HG03103 (cell line): Measurements from ENCODE around the gene OR2D2.
"Not testable (repeated sequence)": the region's sequence is repeated elsewhere in the genome, so short reads cannot be mapped to it uniquely, and the experiment has no call there.

ENCODE experiments used
- ATAC-seq: cut with Tn5 transposase; IDR thresholded peaks from one replicate; pipeline ENCODE4 v1.9.1; 2021; ENCODE audit warnings: low read depth; ENCODE audit not compliant: unreplicated experiment

OR2D2 gene

GRCh38 chr11:6887711-6888110 is 4.6 kb downstream of the OR2D2 start:
- not testable (repeated sequence) for ATAC-seq

GRCh38 chr11:6882751-6883150 is 9.5 kb downstream of the OR2D2 start:
- ATAC-seq = no peak

- ATAC-seq = no peak
Measured at GRCh38 chr11:6876914-6877313, 15.4 kb downstream of the OR2D2 start.

- no peak for ATAC-seq
Measured at GRCh38 chr11:6876325-6876724, 16.0 kb downstream of the OR2D2 start, which contains the start of gene OR10A4. OR10A4 (plus strand) TSS chr11:6876625; CDS start chr11:6876648, 23 bp downstream.

GRCh38 chr11:6875761-6876160 is 16.5 kb downstream of the OR2D2 start:
- ATAC-seq = no peak

- ATAC-seq = no peak
Measured at GRCh38 chr11:6871278-6871677, 21.0 kb downstream of the OR2D2 start.

- ATAC-seq = no peak
Measured at GRCh38 chr11:6864438-6864837, 27.9 kb downstream of the OR2D2 start.

GRCh38 chr11:6862961-6863360 is 29.3 kb downstream of the OR2D2 start, which contains the start of gene OR10A2:
OR10A2 (plus strand) TSS chr11:6863057; CDS start chr11:6869755, 6,698 bp downstream.
- no peak for ATAC-seq

- ATAC-seq = no peak
Measured at GRCh38 chr11:6856871-6857270, 35.4 kb downstream of the OR2D2 start.

- ATAC-seq = no peak
Measured at GRCh38 chr11:6855971-6856541, 36.2 kb downstream of the OR2D2 start.

GRCh38 chr11:6854801-6855200 is 37.5 kb downstream of the OR2D2 start:
- not testable (repeated sequence) for ATAC-seq

GRCh38 chr11:6850526-6850925 is 41.8 kb downstream of the OR2D2 start:
- no peak for ATAC-seq

- ATAC-seq = no peak
Measured at GRCh38 chr11:6845383-6845782, 46.9 kb downstream of the OR2D2 start, which contains the start of gene OR10A5. OR10A5 (plus strand) TSS chr11:6845683; CDS start chr11:6845683, 0 bp downstream.

GRCh38 chr11:6844356-6844755 is 47.9 kb downstream of the OR2D2 start:
- ATAC-seq = no peak

GRCh38 chr11:6843670-6844069 is 48.6 kb downstream of the OR2D2 start:
- no peak for ATAC-seq

- no peak for ATAC-seq
Measured at GRCh38 chr11:6841694-6842093, 50.6 kb downstream of the OR2D2 start.
